A172 (cell line): Measurements from ENCODE around the gene MYO10. TPM values are rescaled to one million over a fixed set of nuclear protein-coding genes. Genes with fewer than 3 reads are reported as not detected.

ENCODE experiments used
- DNase-seq: peaks from one replicate; pipeline ENCODE4 v3.0.0-alpha.2; 2015; ENCODE audit warnings: low spot score
- total RNA-seq: library from RNA; depleted of rRNA; stranded (reverse); fragments of >200 nt; shearing (Covaris generic); gene quantifications from 2 replicates; pipeline ENCODE4 v1.2.3, GENCODE V29; 2014

MYO10 gene
- total RNA-seq, 1 experiment from 2014 or later: 9.4 TPM

GRCh38 chr5:16618138-16618897 lies 317.8 kb downstream of the MYO10 start:
- DNase-seq: no peak

GRCh38 chr5:16617274-16617968 lies 318.7 kb downstream of the MYO10 start:
- DNase-seq: no peak

GRCh38 chr5:16616536-16617273 lies 319.4 kb downstream of the MYO10 start, which contains the start of gene RETREG1:
RETREG1 (minus strand) TSS chr5:16616997; CDS start chr5:16616971, 26 bp downstream.
- DNase-seq: no peak

GRCh38 chr5:16615741-16616535 lies 320.1 kb downstream of the MYO10 start:
- no peak for DNase-seq

- no peak for DNase-seq
Observed at GRCh38 chr5:16612007-16612406, 324.1 kb downstream of the MYO10 start.
